Sigmoid colon (tissue), 4 donors: ENCODE results near the gene GIGYF2.

Experiments
- CTCF ChIP-seq, 4 experiments: fragments of 450-650 bp in 3 of 4; fragments of 200-600 bp in 1 of 4; IDR thresholded peaks; one replicate each; pipeline ENCODE4 v1.5.1; 2016 to 2019; ENCODE audit warnings: antibody characterized with exemption in 4 of 4, mild to moderate bottlenecking in 3 of 4, moderate library complexity in 2 of 4
- EP300 ChIP-seq, 4 donors: sonication (generic); formaldehyde crosslinking; IDR thresholded peaks; one replicate each; pipeline ENCODE4 v1.6.1; 2017; ENCODE audit warnings: antibody characterized with exemption in 4 of 4
- POLR2A ChIP-seq, 2 donors: fragments of 450-650 bp; IDR thresholded peaks; one replicate each; pipeline ENCODE4 v1.6.1; 2016; ENCODE audit warnings: antibody characterized with exemption in 2 of 2, mild to moderate bottlenecking in 2 of 2, moderate library complexity in 2 of 2
- POLR2AphosphoS5 ChIP-seq, 4 donors: sonication (generic); formaldehyde crosslinking; IDR thresholded peaks; one replicate each; pipeline ENCODE4 v1.6.1; 2017; ENCODE audit warnings: antibody characterized with exemption in 4 of 4

- no peak for TF ChIP-seq EP300 (IDR thresholded peaks at IDR 0.05)
- no peak for TF ChIP-seq POLR2A (IDR thresholded peaks at IDR 0.05)
- no peak for TF ChIP-seq CTCF (IDR thresholded peaks at IDR 0.05)
- no peak for TF ChIP-seq POLR2AphosphoS5 (IDR thresholded peaks at IDR 0.05)
These were observed 48.1 kb upstream of the GIGYF2 start for GRCh38 chr2:232649033-232649432.
